ENCODE results near the gene XXYLT1.

Gene XXYLT1

GRCh38 chr3:195062866-195063540 is 208.0 kb downstream of the XXYLT1 start:
- DNase-seq = no peak
- Mint-ChIP-seq H3K4me1 (peaks cover 67% of the 10 kb centered on the region), H3K36me3 (ENCODE audit: low read depth) (peaks cover 34% of the 10 kb centered on the region), H3K4me3 (no peak overlapping the region), H3K27ac (no peak overlapping the region), H3K9me3 (peaks cover 21% of the 10 kb centered on the region), H3K27me3 (ENCODE audit: low read depth, poor library complexity) (peaks cover 6% of the 10 kb centered on the region)
- no peak for TF ChIP-seq CTCF (IDR thresholded peaks at IDR 0.05)

- no peak for TF ChIP-seq CTCF (IDR thresholded peaks at IDR 0.05)
- H3K4me3 Mint-ChIP-seq = no peak overlapping the region
- H3K27me3 Mint-ChIP-seq (ENCODE audit: low read depth, poor library complexity) = peaks cover 6% of the 10 kb centered on the region
- peaks cover 72% of the 10 kb centered on the region for H3K4me1 Mint-ChIP-seq
- H3K27ac Mint-ChIP-seq = peak overlapping the region; percentile 53
- H3K9me3 Mint-ChIP-seq = peaks cover 21% of the 10 kb centered on the region
- H3K36me3 Mint-ChIP-seq (ENCODE audit: low read depth) = peaks cover 26% of the 10 kb centered on the region
- DNase-seq = no peak
Measured at GRCh38 chr3:195061756-195062655, 209.0 kb downstream of the XXYLT1 start.

GRCh38 chr3:195060531-195061291 is 210.2 kb downstream of the XXYLT1 start:
- Mint-ChIP-seq H3K27ac (peak overlapping the region; percentile 72), H3K9me3 (peaks cover 10% of the 10 kb centered on the region), H3K4me3 (no peak overlapping the region), H3K36me3 (ENCODE audit: low read depth) (peaks cover 13% of the 10 kb centered on the region), H3K27me3 (ENCODE audit: low read depth, poor library complexity) (peaks cover 6% of the 10 kb centered on the region), H3K4me1 (peaks cover 71% of the 10 kb centered on the region)
- TF ChIP-seq CTCF (IDR thresholded peaks at IDR 0.05) = no peak
- no peak for DNase-seq

- Mint-ChIP-seq H3K4me3 (no peak overlapping the region), H3K9me3 (peaks cover 7% of the 10 kb centered on the region), H3K27me3 (ENCODE audit: low read depth, poor library complexity) (peaks cover 10% of the 10 kb centered on the region), H3K36me3 (ENCODE audit: low read depth) (peaks cover 8% of the 10 kb centered on the region), H3K27ac (no peak overlapping the region), H3K4me1 (peaks cover 71% of the 10 kb centered on the region)
- DNase-seq = no peak
- TF ChIP-seq CTCF (IDR thresholded peaks at IDR 0.05) = no peak
Measured at GRCh38 chr3:195060217-195060481, 210.8 kb downstream of the XXYLT1 start.

- H3K36me3 Mint-ChIP-seq (ENCODE audit: low read depth) = peaks cover 3% of the 10 kb centered on the region
- no peak for TF ChIP-seq CTCF (IDR thresholded peaks at IDR 0.05)
- H3K9me3 Mint-ChIP-seq = peaks cover 2% of the 10 kb centered on the region
- peak overlapping the region; percentile 86 for H3K27ac Mint-ChIP-seq
- peaks cover 10% of the 10 kb centered on the region for H3K27me3 Mint-ChIP-seq (ENCODE audit: low read depth, poor library complexity)
- peaks cover 71% of the 10 kb centered on the region for H3K4me1 Mint-ChIP-seq
- H3K4me3 Mint-ChIP-seq = no peak overlapping the region
- DNase-seq = no peak
Measured at GRCh38 chr3:195059471-195060216, 211.3 kb downstream of the XXYLT1 start.

Data from nephron progenitor cell (in vitro differentiated cells).